Measurements from ENCODE around the gene NGB. TPM values are rescaled to one million over a fixed set of nuclear protein-coding genes. Genes with fewer than 3 reads are reported as not detected.

The NGB gene
- total RNA-seq, 1 experiment from 2014 or later = 0.07 TPM

GRCh38 chr14:77242752-77243151, 28.3 kb downstream of the NGB start:
- Histone ChIP-seq H3K4me3 (ENCODE audit: insufficient read depth, low read depth, low read length) (no peak overlapping the region), H3K36me3 (replicated peaks; ENCODE audit: control insufficient read depth, insufficient read depth, low read length) (no peaks in the 10 kb centered on the region), H3K27me3 (ENCODE audit: control insufficient read depth, insufficient read depth, low read length) (no peaks in the 10 kb centered on the region)
- DNase-seq = no peak

- H3K36me3 ChIP-seq (replicated peaks; ENCODE audit: control insufficient read depth, insufficient read depth, low read length) = no peaks in the 10 kb centered on the region
- no peak overlapping the region for H3K4me3 ChIP-seq (ENCODE audit: insufficient read depth, low read depth, low read length)
- DNase-seq = no peak
- no peaks in the 10 kb centered on the region for H3K27me3 ChIP-seq (ENCODE audit: control insufficient read depth, insufficient read depth, low read length)
Measured at GRCh38 chr14:77241955-77242354, 29.1 kb downstream of the NGB start.

GRCh38 chr14:77240336-77240915, 30.6 kb downstream of the NGB start:
- no peaks in the 10 kb centered on the region for H3K36me3 ChIP-seq (replicated peaks; ENCODE audit: control insufficient read depth, insufficient read depth, low read length)
- DNase-seq = no peak
- no peak overlapping the region for H3K4me3 ChIP-seq (ENCODE audit: insufficient read depth, low read depth, low read length)
- H3K27me3 ChIP-seq (ENCODE audit: control insufficient read depth, insufficient read depth, low read length) = no peaks in the 10 kb centered on the region

- DNase-seq = no peak
- Histone ChIP-seq H3K27me3 (ENCODE audit: control insufficient read depth, insufficient read depth, low read length) (no peaks in the 10 kb centered on the region), H3K36me3 (replicated peaks; ENCODE audit: control insufficient read depth, insufficient read depth, low read length) (no peaks in the 10 kb centered on the region), H3K4me3 (ENCODE audit: insufficient read depth, low read depth, low read length) (no peak overlapping the region)
Measured at GRCh38 chr14:77239412-77239811, 31.6 kb downstream of the NGB start.

GRCh38 chr14:77238996-77239395, 32.0 kb downstream of the NGB start:
- Histone ChIP-seq H3K36me3 (replicated peaks; ENCODE audit: control insufficient read depth, insufficient read depth, low read length) (no peaks in the 10 kb centered on the region), H3K27me3 (ENCODE audit: control insufficient read depth, insufficient read depth, low read length) (no peaks in the 10 kb centered on the region), H3K4me3 (ENCODE audit: insufficient read depth, low read depth, low read length) (no peak overlapping the region)
- no peak for DNase-seq

GRCh38 chr14:77238356-77238755, 32.6 kb downstream of the NGB start:
- DNase-seq = no peak
- no peaks in the 10 kb centered on the region for H3K36me3 ChIP-seq (replicated peaks; ENCODE audit: control insufficient read depth, insufficient read depth, low read length)

GRCh38 chr14:77236814-77237213, 34.2 kb downstream of the NGB start:
- H3K36me3 ChIP-seq (replicated peaks; ENCODE audit: control insufficient read depth, insufficient read depth, low read length) = no peaks in the 10 kb centered on the region
- DNase-seq = no peak
- no peak overlapping the region for H3K4me3 ChIP-seq (ENCODE audit: insufficient read depth, low read depth, low read length)

More at GRCh38 chr14:77238356-77238755, 32.6 kb downstream of the NGB start:
- Histone ChIP-seq H3K4me3 (ENCODE audit: insufficient read depth, low read depth, low read length) (no peak overlapping the region), H3K27me3 (ENCODE audit: control insufficient read depth, insufficient read depth, low read length) (no peaks in the 10 kb centered on the region)

GRCh38 chr14:77231721-77232120, 39.3 kb downstream of the NGB start:
- Histone ChIP-seq H3K4me3 (ENCODE audit: insufficient read depth, low read depth, low read length) (no peak overlapping the region), H3K27me3 (ENCODE audit: control insufficient read depth, insufficient read depth, low read length) (no peaks in the 10 kb centered on the region), H3K36me3 (replicated peaks; ENCODE audit: control insufficient read depth, insufficient read depth, low read length) (no peaks in the 10 kb centered on the region)
- DNase-seq = no peak

More at GRCh38 chr14:77236814-77237213, 34.2 kb downstream of the NGB start:
- no peaks in the 10 kb centered on the region for H3K27me3 ChIP-seq (ENCODE audit: control insufficient read depth, insufficient read depth, low read length)

GRCh38 chr14:77230914-77231313, 40.1 kb downstream of the NGB start:
- Histone ChIP-seq H3K27me3 (ENCODE audit: control insufficient read depth, insufficient read depth, low read length) (no peaks in the 10 kb centered on the region), H3K36me3 (replicated peaks; ENCODE audit: control insufficient read depth, insufficient read depth, low read length) (no peaks in the 10 kb centered on the region), H3K4me3 (ENCODE audit: insufficient read depth, low read depth, low read length) (no peak overlapping the region)
- DNase-seq = no peak

- no peaks in the 10 kb centered on the region for H3K36me3 ChIP-seq (replicated peaks; ENCODE audit: control insufficient read depth, insufficient read depth, low read length)
- no peak overlapping the region for H3K4me3 ChIP-seq (ENCODE audit: insufficient read depth, low read depth, low read length)
- no peaks in the 10 kb centered on the region for H3K27me3 ChIP-seq (ENCODE audit: control insufficient read depth, insufficient read depth, low read length)
- DNase-seq = peak; percentile 75
Measured at GRCh38 chr14:77228056-77228455, 43.0 kb downstream of the NGB start.

- no peaks in the 10 kb centered on the region for H3K27me3 ChIP-seq (ENCODE audit: control insufficient read depth, insufficient read depth, low read length)
- no peaks in the 10 kb centered on the region for H3K36me3 ChIP-seq (replicated peaks; ENCODE audit: control insufficient read depth, insufficient read depth, low read length)
- DNase-seq = no peak
- no peak overlapping the region for H3K4me3 ChIP-seq (ENCODE audit: insufficient read depth, low read depth, low read length)
Measured at GRCh38 chr14:77225892-77226557, 45.0 kb downstream of the NGB start.

- DNase-seq = peak; percentile 67
- Histone ChIP-seq H3K27me3 (ENCODE audit: control insufficient read depth, insufficient read depth, low read length) (no peaks in the 10 kb centered on the region), H3K36me3 (replicated peaks; ENCODE audit: control insufficient read depth, insufficient read depth, low read length) (no peaks in the 10 kb centered on the region), H3K4me3 (ENCODE audit: insufficient read depth, low read depth, low read length) (no peak overlapping the region)
Measured at GRCh38 chr14:77225254-77225653, 45.8 kb downstream of the NGB start.

GRCh38 chr14:77224212-77224611, 46.8 kb downstream of the NGB start:
- Histone ChIP-seq H3K4me3 (ENCODE audit: insufficient read depth, low read depth, low read length) (no peak overlapping the region), H3K36me3 (replicated peaks; ENCODE audit: control insufficient read depth, insufficient read depth, low read length) (no peaks in the 10 kb centered on the region), H3K27me3 (ENCODE audit: control insufficient read depth, insufficient read depth, low read length) (peaks cover 3% of the 10 kb centered on the region; the same call in 1 of the 2 replicates)
- DNase-seq = no peak

GRCh38 chr14:77222546-77223225, 48.3 kb downstream of the NGB start:
- peaks cover 3% of the 10 kb centered on the region; the same call in 1 of the 2 replicates for H3K27me3 ChIP-seq (ENCODE audit: control insufficient read depth, insufficient read depth, low read length)
- no peaks in the 10 kb centered on the region for H3K36me3 ChIP-seq (replicated peaks; ENCODE audit: control insufficient read depth, insufficient read depth, low read length)
- DNase-seq = peak; percentile 83
- H3K4me3 ChIP-seq (ENCODE audit: insufficient read depth, low read depth, low read length) = no peak overlapping the region

GRCh38 chr14:77221241-77221871, 49.6 kb downstream of the NGB start:
- H3K4me3 ChIP-seq (ENCODE audit: insufficient read depth, low read depth, low read length) = no peak overlapping the region
- H3K36me3 ChIP-seq (replicated peaks; ENCODE audit: control insufficient read depth, insufficient read depth, low read length) = no peaks in the 10 kb centered on the region
- H3K27me3 ChIP-seq (ENCODE audit: control insufficient read depth, insufficient read depth, low read length) = peaks cover 3% of the 10 kb centered on the region; the same call in 1 of the 2 replicates
- DNase-seq = no peak
